Trophoblast cell (in vitro differentiated cells and primary cell): ENCODE data around the gene RMDN2.
A peak's percentile ranks its signal among the peaks of the same experiment; 100 is the strongest.

Experiments used
- DNase-seq, 2 donors: peaks; one replicate each; pipeline ENCODE4 v3.0.0-alpha.2; 2016
- H2AFZ ChIP-seq: 2 replicates; pipeline ENCODE4 v1.6.1; 2013; ENCODE audit warnings: low read length, moderate library complexity, mild to moderate bottlenecking; ENCODE audit not compliant: insufficient read depth, poor library complexity
- H2AK5ac ChIP-seq: 2 replicates; pipeline ENCODE4 v1.6.1; 2013; ENCODE audit warnings: mild to moderate bottlenecking, low read length
- H2BK120ac ChIP-seq: 2 replicates; pipeline ENCODE4 v1.6.1; 2013; ENCODE audit warnings: low read length, mild to moderate bottlenecking, moderate library complexity; ENCODE audit not compliant: insufficient read depth, poor library complexity
- H2BK12ac ChIP-seq: 2 replicates; pipeline ENCODE4 v1.6.1; 2013; ENCODE audit warnings: mild to moderate bottlenecking, low read length, moderate library complexity
- H2BK5ac ChIP-seq: 2 replicates; pipeline ENCODE4 v1.6.1; 2013; ENCODE audit warnings: low read length, low read depth, moderate library complexity, mild to moderate bottlenecking; ENCODE audit not compliant: poor library complexity
- H3K14ac ChIP-seq: 2 replicates; pipeline ENCODE4 v1.6.1; 2013; ENCODE audit warnings: mild to moderate bottlenecking, low read length
- H3K18ac ChIP-seq: 2 replicates; pipeline ENCODE4 v1.6.1; 2013; ENCODE audit warnings: mild to moderate bottlenecking, low read length
- H3K23ac ChIP-seq: 2 replicates; pipeline ENCODE4 v1.6.1; 2013; ENCODE audit warnings: low read length
- H3K27ac ChIP-seq: 2 replicates; pipeline ENCODE4 v1.5.1; 2013; ENCODE audit warnings: low read depth, mild to moderate bottlenecking, inconsistent platforms, low read length, moderate library complexity
- H3K27me3 ChIP-seq: 2 replicates; pipeline ENCODE4 v1.6.1; 2013; ENCODE audit warnings: inconsistent platforms, mild to moderate bottlenecking, low read length, moderate library complexity; ENCODE audit not compliant: insufficient read depth
- H3K36me3 ChIP-seq, 2 experiments: 1 replicate in 1 of 2; 2 replicates in 1 of 2; pipeline ENCODE4 v1.6.1; 2013; ENCODE audit warnings: low read length in 2 of 2, mild to moderate bottlenecking in 2 of 2, moderate library complexity in 1 of 2; ENCODE audit not compliant: insufficient read depth in 2 of 2, control insufficient read depth in 1 of 2
- H3K4ac ChIP-seq: 2 replicates; pipeline ENCODE4 v1.6.1; 2013; ENCODE audit warnings: low read depth, mild to moderate bottlenecking, low read length, moderate library complexity
- H3K4me1 ChIP-seq, 2 experiments: 1 replicate in 1 of 2; 2 replicates in 1 of 2; pipeline ENCODE4 v1.6.1; 2013; ENCODE audit warnings: low read length in 2 of 2, mild to moderate bottlenecking in 2 of 2, moderate library complexity in 1 of 2; ENCODE audit not compliant: insufficient read depth in 2 of 2, control insufficient read depth in 1 of 2
- H3K4me2 ChIP-seq: 2 replicates; pipeline ENCODE4 v1.6.1; 2013; ENCODE audit warnings: inconsistent platforms, mild to moderate bottlenecking, low read length, moderate library complexity
- H3K4me3 ChIP-seq: 2 replicates; pipeline ENCODE4 v1.5.1; 2013; ENCODE audit warnings: mild to moderate bottlenecking, low read depth, low read length, inconsistent platforms
- H3K79me1 ChIP-seq: one replicate; pipeline ENCODE4 v1.6.1; 2013; ENCODE audit warnings: low read length
- H3K79me2 ChIP-seq: 2 replicates; pipeline ENCODE4 v1.6.1; 2013; ENCODE audit warnings: low read length, mild to moderate bottlenecking; ENCODE audit not compliant: control insufficient read depth, insufficient read depth, poor library complexity
- H3K9ac ChIP-seq: 2 replicates; pipeline ENCODE4 v1.6.1; 2013; ENCODE audit warnings: mild to moderate bottlenecking, low read length
- H3K9me3 ChIP-seq: 2 replicates; pipeline ENCODE4 v1.6.1; 2013; ENCODE audit warnings: low read depth, mild to moderate bottlenecking, control low read depth, inconsistent platforms, low read length; ENCODE audit not compliant: insufficient read depth
- H4K12ac ChIP-seq: 2 replicates; pipeline ENCODE4 v1.6.1; 2013; ENCODE audit warnings: low read depth, mild to moderate bottlenecking, low read length, moderate library complexity
- H4K8ac ChIP-seq: 2 replicates; pipeline ENCODE4 v1.6.1; 2013; ENCODE audit warnings: low read depth, mild to moderate bottlenecking, low read length, moderate library complexity
- H4K91ac ChIP-seq: one replicate; pipeline ENCODE4 v1.6.1; 2013; ENCODE audit warnings: low read depth, mild to moderate bottlenecking, low read length, moderate library complexity
- WGBS: extraction: QIAGEN DNeasy Blood & Tissue Kit; methylation state at CpG from one replicate; pipeline ENCODE4 v1.1.7; 2013; ENCODE audit warnings: missing lambda C conversion rate; ENCODE audit not compliant: insufficient read length, insufficient coverage; ENCODE audit errors: extremely low coverage; 5-methylcytosine and 5-hydroxymethylcytosine counted together

Gene RMDN2

GRCh38 chr2:37921781-37922180, 3.3 kb upstream of the RMDN2 start:
- H4K8ac ChIP-seq = no peak overlapping the region
- H3K27ac ChIP-seq = no peak overlapping the region
- H4K91ac ChIP-seq = no peak overlapping the region
- no peak for DNase-seq
- no peak overlapping the region for H3K14ac ChIP-seq
- no peak overlapping the region for H3K23ac ChIP-seq
- H3K4me2 ChIP-seq = no peak overlapping the region
- H3K79me2 ChIP-seq = peaks cover 2% of the 10 kb centered on the region
- peaks cover 7% of the 10 kb centered on the region for H3K79me1 ChIP-seq
- H2BK5ac ChIP-seq = no peak overlapping the region
- H3K18ac ChIP-seq = no peak overlapping the region
- no peaks in the 10 kb centered on the region for H3K27me3 ChIP-seq
- WGBS = no CpG with 5 or more reads among the region's 5 CpGs
- no peaks in the 10 kb centered on the region for H3K36me3 ChIP-seq
- H3K4me3 ChIP-seq = no peak overlapping the region
- no peak overlapping the region for H2AK5ac ChIP-seq
- no peak overlapping the region for H3K4ac ChIP-seq
- no peak overlapping the region for H2BK12ac ChIP-seq
- H2AFZ ChIP-seq = no peak overlapping the region
- H3K9ac ChIP-seq = no peak overlapping the region
- H3K4me1 ChIP-seq = no peaks in the 10 kb centered on the region
- no peaks in the 10 kb centered on the region for H3K9me3 ChIP-seq
- H4K12ac ChIP-seq = no peak overlapping the region
- H2BK120ac ChIP-seq = no peak overlapping the region

DNA sequence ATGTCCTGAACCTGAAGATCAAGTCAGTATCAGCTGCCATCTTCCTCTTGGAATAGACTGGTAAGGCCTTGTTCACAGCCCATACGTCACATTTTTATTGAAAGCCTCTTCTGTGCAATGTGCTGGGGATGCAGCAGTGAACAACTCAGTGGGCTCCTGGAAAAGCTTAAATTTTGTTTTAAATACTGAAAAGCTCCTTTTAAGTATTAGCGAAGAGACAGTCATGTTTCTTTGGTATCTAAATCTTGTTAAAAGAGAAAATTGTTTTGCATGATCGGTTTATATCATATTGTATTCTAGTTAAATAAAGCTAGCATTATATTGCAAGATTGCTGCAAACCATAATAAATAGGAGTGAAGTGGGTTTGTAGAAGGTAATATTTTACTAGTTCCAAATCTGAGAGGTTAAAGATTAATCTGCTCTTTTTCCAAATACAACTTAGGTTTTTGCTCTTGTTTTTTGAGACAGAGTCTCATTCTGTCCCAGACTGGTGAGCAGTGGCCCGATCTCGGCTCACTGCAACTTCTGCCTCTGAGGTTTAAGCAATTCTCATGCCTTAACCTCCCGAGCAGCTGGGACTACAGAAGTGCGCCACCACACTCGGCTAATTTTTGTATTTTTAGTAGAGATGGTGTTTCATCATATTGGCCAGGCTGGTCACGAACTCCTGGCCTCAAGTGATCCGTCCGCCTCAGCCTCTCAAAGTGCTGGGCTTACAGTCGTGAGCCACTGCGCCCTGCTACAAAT, 1.6 kb upstream of the RMDN2 start:
- H3K9me3 ChIP-seq = no peaks in the 10 kb centered on the region
- H3K27ac ChIP-seq = no peak overlapping the region
- peaks cover 2% of the 10 kb centered on the region for H3K79me2 ChIP-seq
- no peak overlapping the region for H3K4me2 ChIP-seq
- no peak overlapping the region for H2BK120ac ChIP-seq
- H2BK12ac ChIP-seq = no peak overlapping the region
- H3K4ac ChIP-seq = no peak overlapping the region
- H2BK5ac ChIP-seq = no peak overlapping the region
- H2AFZ ChIP-seq = no peak overlapping the region
- no peak overlapping the region for H3K18ac ChIP-seq
- no peak for DNase-seq
- H3K23ac ChIP-seq = no peak overlapping the region
- H3K27me3 ChIP-seq = no peaks in the 10 kb centered on the region
- no CpG with 5 or more reads among the region's 13 CpGs for WGBS
- no peak overlapping the region for H4K91ac ChIP-seq
- no peaks in the 10 kb centered on the region for H3K36me3 ChIP-seq
- H4K12ac ChIP-seq = no peak overlapping the region
- peaks cover 7% of the 10 kb centered on the region for H3K79me1 ChIP-seq
- no peak overlapping the region for H3K14ac ChIP-seq
- no peak overlapping the region for H3K9ac ChIP-seq
- H2AK5ac ChIP-seq = no peak overlapping the region
- H3K4me1 ChIP-seq = no peaks in the 10 kb centered on the region
- no peak overlapping the region for H3K4me3 ChIP-seq
- H4K8ac ChIP-seq = no peak overlapping the region

- H3K79me2 ChIP-seq = peaks cover 2% of the 10 kb centered on the region
- WGBS = no CpG with 5 or more reads among the region's 6 CpGs
Measured at GRCh38 chr2:37926635-37927034, 1.5 kb downstream of the RMDN2 start.

GRCh38 chr2:37928377-37928776, 3.3 kb downstream of the RMDN2 start:
- H3K9me3 ChIP-seq = no peaks in the 10 kb centered on the region
- WGBS = no CpG with 5 or more reads among the region's 2 CpGs
- H3K4me3 ChIP-seq = no peak overlapping the region

More at GRCh38 chr2:37926635-37927034, 1.5 kb downstream of the RMDN2 start:
- no peak for DNase-seq
- no peaks in the 10 kb centered on the region for H3K4me1 ChIP-seq
- H3K79me1 ChIP-seq = peaks cover 7% of the 10 kb centered on the region
- H3K23ac ChIP-seq = no peak overlapping the region
- no peak overlapping the region for H3K14ac ChIP-seq
- peak overlapping the region; percentile 11 for H4K91ac ChIP-seq
- H3K36me3 ChIP-seq = no peaks in the 10 kb centered on the region
- peak overlapping the region; percentile 56 for H4K12ac ChIP-seq
- no peak overlapping the region for H4K8ac ChIP-seq
- H3K4me3 ChIP-seq = no peak overlapping the region
- no peak overlapping the region for H3K4ac ChIP-seq
- no peaks in the 10 kb centered on the region for H3K27me3 ChIP-seq
- no peak overlapping the region for H2BK120ac ChIP-seq
- H2BK12ac ChIP-seq = no peak overlapping the region
- H2AK5ac ChIP-seq = peak overlapping the region; percentile 66
- no peak overlapping the region for H2BK5ac ChIP-seq
- H3K9ac ChIP-seq = no peak overlapping the region
- H3K9me3 ChIP-seq = no peaks in the 10 kb centered on the region
- H2AFZ ChIP-seq = no peak overlapping the region
- H3K18ac ChIP-seq = no peak overlapping the region
- no peak overlapping the region for H3K4me2 ChIP-seq
- H3K27ac ChIP-seq = no peak overlapping the region

More at GRCh38 chr2:37928377-37928776, 3.3 kb downstream of the RMDN2 start:
- H3K9ac ChIP-seq = no peak overlapping the region
- no peak overlapping the region for H3K27ac ChIP-seq
- no peaks in the 10 kb centered on the region for H3K36me3 ChIP-seq
- H4K12ac ChIP-seq = no peak overlapping the region
- H3K27me3 ChIP-seq = no peaks in the 10 kb centered on the region
- no peak overlapping the region for H4K8ac ChIP-seq
- H3K4me1 ChIP-seq = no peaks in the 10 kb centered on the region
- no peak overlapping the region for H3K18ac ChIP-seq
- no peak overlapping the region for H3K14ac ChIP-seq
- H3K4me2 ChIP-seq = no peak overlapping the region
- no peak overlapping the region for H3K4ac ChIP-seq
- H2BK12ac ChIP-seq = no peak overlapping the region
- H3K23ac ChIP-seq = no peak overlapping the region
- no peak overlapping the region for H4K91ac ChIP-seq
- H3K79me1 ChIP-seq = peaks cover 7% of the 10 kb centered on the region
- H2BK120ac ChIP-seq = no peak overlapping the region
- no peak overlapping the region for H2BK5ac ChIP-seq
- H2AK5ac ChIP-seq = no peak overlapping the region
- peaks cover 2% of the 10 kb centered on the region for H3K79me2 ChIP-seq
- DNase-seq = peak in 1 of 2 donors; percentile 33
- H2AFZ ChIP-seq = no peak overlapping the region
